Kidney glomerular epithelial cell (primary cell): ENCODE results near the gene ST3GAL2.
"Not testable (repeated sequence)": the region's sequence is repeated elsewhere in the genome, so short reads cannot be mapped to it uniquely, and the experiment has no call there.

ENCODE experiments used
- DNase-seq: peaks from one replicate; lab custom pipeline; 2025; lab: John Stamatoyannopoulos, UW

The ST3GAL2 gene

GRCh38 chr16:70332728-70333127 lies 106.2 kb downstream of the ST3GAL2 start:
- DNase-seq: not testable (repeated sequence)

- no peak for DNase-seq
Observed at GRCh38 chr16:70331588-70332358, 107.1 kb downstream of the ST3GAL2 start.

- no peak for DNase-seq
Observed at GRCh38 chr16:70331091-70331490, 107.8 kb downstream of the ST3GAL2 start.
